AG10803 (cell line): Measurements from ENCODE around the gene RAB42.

Experiments used
- DNase-seq: peaks from one replicate; pipeline ENCODE4 v3.0.0; 2010; ENCODE audit warnings: low read depth
- H3K4me3 ChIP-seq: 2 replicates; pipeline ENCODE4 v1.5.1; 2011; ENCODE audit warnings: mild to moderate bottlenecking, low read length, control low read depth
- CTCF ChIP-seq: conservative IDR thresholded peaks from 2 replicates; pipeline ENCODE4 v1.5.1; 2011; ENCODE audit warnings: mild to moderate bottlenecking, low read length, control low read depth, inconsistent platforms

RAB42 gene

GRCh38 chr1:28642847-28643635, 51.0 kb downstream of the RAB42 start, which contains the start of gene TAF12:
TSS of gene TAF12 (minus strand) at chr1:28643067. CDS start at chr1:28622081, 20,986 bp downstream.
- peak; percentile 36 for TF ChIP-seq CTCF
- peak; percentile 94 for DNase-seq
- H3K4me3 ChIP-seq = peak within 1 kb of the TSS; percentile 98

- peak overlapping the region; percentile 6; the same call in 1 of the 2 replicates for H3K4me3 ChIP-seq
- DNase-seq = no peak
- no peak for TF ChIP-seq CTCF
These were observed 52.4 kb downstream of the RAB42 start for GRCh38 chr1:28644494-28644893.
